Body of pancreas (tissue), 4 donors: ENCODE results near the gene OLFM3. TPM values are rescaled to one million over a fixed set of nuclear protein-coding genes. Genes with fewer than 3 reads are reported as not detected.

ENCODE experiments used
- ATAC-seq: fragments of 150-250 bp; one replicate; pipeline ENCODE4 v1.9.1; 2016
- DNase-seq, 4 donors: peaks; one replicate each; pipeline ENCODE4 v3.0.0-alpha.2; 2019
- H3K27ac ChIP-seq, 4 donors: fragments of 200-600 bp; sonication (generic); 1 replicate in 3 of 4; 2 replicates in 1 of 4; pipeline versions ENCODE4 v1.5.1 to v1.6.1; 2016 to 2019; ENCODE audit warnings: mild to moderate bottlenecking in 1 of 4, mixed read lengths in 1 of 4, moderate library complexity in 1 of 4
- H3K27me3 ChIP-seq, 2 donors: fragments of 200-600 bp; sonication (generic); one replicate each; pipeline ENCODE4 v1.6.0; 2016; ENCODE audit warnings: mild to moderate bottlenecking in 1 of 2
- H3K36me3 ChIP-seq, 2 donors: fragments of 200-600 bp; sonication (generic); replicated peaks in 1 of 2; 2 replicates each; pipeline ENCODE4 v1.5.1; 2016; ENCODE audit warnings: low read depth in 2 of 2; ENCODE audit not compliant: insufficient read depth in 1 of 2
- H3K4me1 ChIP-seq: fragments of 200-600 bp; sonication (generic); one replicate; pipeline ENCODE4 v1.6.0; 2016
- H3K4me3 ChIP-seq, 2 donors: fragments of 200-600 bp; sonication (generic); 1 replicate in 1 of 2; 2 replicates in 1 of 2; pipeline ENCODE4 v1.5.1; 2016 to 2019
- H3K9me3 ChIP-seq, 3 donors: fragments of 200-600 bp; sonication (generic); 1 replicate in 2 of 3; 2 replicates in 1 of 3; pipeline ENCODE4 v1.5.1; 2016
- POLR2A ChIP-seq, 3 donors: fragments of 450-650 bp; IDR thresholded peaks; one replicate each; pipeline ENCODE4 v1.6.1; 2016; ENCODE audit warnings: antibody characterized with exemption in 3 of 3, mild to moderate bottlenecking in 2 of 3
- WGBS, 2 donors: methylation state at CpG; one replicate each; pipeline ENCODE4 v1.1.5; 2017; 5-methylcytosine and 5-hydroxymethylcytosine counted together
- intact Hi-C: fragments of 100-400 bp; cut with DNase I; formaldehyde crosslinking; loops from one replicate; pipeline ENCODE4 v1.15.1; 2023
- total RNA-seq, 2 donors: library from RNA; depleted of rRNA; stranded (reverse); fragments of >200 nt; gene quantifications; one replicate each; pipeline ENCODE4 v1.1.0, GENCODE V29; 2016
- TF ChIP-seq, protein P1 (sequence below), 7 experiments: fragments of 450-650 bp in 4 of 7; fragments of 200-600 bp in 3 of 7; sonication (generic) in 3 of 7; IDR thresholded peaks; one replicate each; pipeline ENCODE4 v1.5.1; 2016 to 2019; ENCODE audit warnings: antibody characterized with exemption in 7 of 7

Gene OLFM3
- total RNA-seq, 2 donors from 2014 or later = not detected

DNA sequence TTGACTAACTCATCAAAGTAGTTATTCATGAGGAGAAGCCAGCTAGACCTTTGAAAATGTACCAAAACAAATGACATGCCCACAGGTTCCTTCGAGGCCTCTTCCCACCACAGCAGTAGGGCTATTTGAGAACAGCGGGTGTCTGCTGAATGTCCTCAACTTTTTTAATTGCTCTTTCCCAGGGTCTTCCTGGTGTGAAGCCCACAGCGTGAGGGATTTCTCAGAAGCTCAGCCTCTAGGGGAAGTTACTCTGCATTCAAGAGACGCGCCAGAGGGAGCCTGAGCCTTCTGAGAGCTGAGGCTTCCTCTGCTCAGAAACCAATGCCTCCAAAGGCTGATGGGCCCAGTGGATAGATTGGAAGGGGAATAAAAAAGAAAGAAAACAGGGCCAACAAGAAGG, 153.6 kb downstream of the OLFM3 start:
- Histone ChIP-seq H3K4me1 (peaks cover 10% of the 10 kb centered on the region), H3K27ac (no peak overlapping the region), H3K36me3 (no peaks in the 10 kb centered on the region), H3K27me3 (no peaks in the 10 kb centered on the region), H3K9me3 (no peaks in the 10 kb centered on the region), H3K4me3 (no peak overlapping the region)
- TF ChIP-seq POLR2A (IDR thresholded peaks at IDR 0.05) = no peak
- TF ChIP-seq, protein P1, sequence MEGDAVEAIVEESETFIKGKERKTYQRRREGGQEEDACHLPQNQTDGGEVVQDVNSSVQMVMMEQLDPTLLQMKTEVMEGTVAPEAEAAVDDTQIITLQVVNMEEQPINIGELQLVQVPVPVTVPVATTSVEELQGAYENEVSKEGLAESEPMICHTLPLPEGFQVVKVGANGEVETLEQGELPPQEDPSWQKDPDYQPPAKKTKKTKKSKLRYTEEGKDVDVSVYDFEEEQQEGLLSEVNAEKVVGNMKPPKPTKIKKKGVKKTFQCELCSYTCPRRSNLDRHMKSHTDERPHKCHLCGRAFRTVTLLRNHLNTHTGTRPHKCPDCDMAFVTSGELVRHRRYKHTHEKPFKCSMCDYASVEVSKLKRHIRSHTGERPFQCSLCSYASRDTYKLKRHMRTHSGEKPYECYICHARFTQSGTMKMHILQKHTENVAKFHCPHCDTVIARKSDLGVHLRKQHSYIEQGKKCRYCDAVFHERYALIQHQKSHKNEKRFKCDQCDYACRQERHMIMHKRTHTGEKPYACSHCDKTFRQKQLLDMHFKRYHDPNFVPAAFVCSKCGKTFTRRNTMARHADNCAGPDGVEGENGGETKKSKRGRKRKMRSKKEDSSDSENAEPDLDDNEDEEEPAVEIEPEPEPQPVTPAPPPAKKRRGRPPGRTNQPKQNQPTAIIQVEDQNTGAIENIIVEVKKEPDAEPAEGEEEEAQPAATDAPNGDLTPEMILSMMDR (IDR thresholded peaks at IDR 0.05) = no peak
- intact Hi-C loops = no loop called here
- ATAC-seq (no peak), DNase-seq (no peak)
- WGBS, 2 donors = 41 to 51% methylated on average over 5 of the region's 5 CpGs

DNA sequence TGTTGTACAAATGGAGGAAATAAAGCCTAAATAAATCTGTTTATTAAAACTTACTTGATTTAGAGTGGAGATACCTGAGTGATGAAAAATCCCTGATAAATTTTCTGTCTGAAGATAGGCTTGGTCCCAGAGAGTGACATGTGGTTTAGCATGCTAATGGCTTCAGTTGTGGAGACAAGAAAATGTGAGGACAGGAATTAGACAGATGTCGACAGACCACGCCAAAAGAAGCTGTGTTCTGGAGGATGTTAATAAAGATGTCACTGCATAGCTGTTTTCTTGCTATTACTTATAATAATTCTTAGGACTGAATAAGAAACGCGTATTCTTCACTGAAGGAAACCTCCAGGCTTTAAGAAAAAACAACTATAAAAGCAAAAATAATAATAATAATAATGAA, 154.9 kb downstream of the OLFM3 start:
- ATAC-seq (no peak), DNase-seq (no peak)
- no peak for TF ChIP-seq POLR2A (IDR thresholded peaks at IDR 0.05)
- TF ChIP-seq, protein P1 (IDR thresholded peaks at IDR 0.05) = no peak
- intact Hi-C loops = no loop called here
- no peaks in the 10 kb centered on the region for H3K9me3 ChIP-seq
- H3K36me3 ChIP-seq = no peaks in the 10 kb centered on the region
- H3K4me3 ChIP-seq = no peak overlapping the region
- H3K27ac ChIP-seq = no peak overlapping the region
- 83% methylated on average over 4 of the region's 4 CpGs for WGBS, 2 donors
- peaks cover 2% of the 10 kb centered on the region for H3K4me1 ChIP-seq
- H3K27me3 ChIP-seq = no peaks in the 10 kb centered on the region

GRCh38 chr1:101835988-101836387, 160.7 kb downstream of the OLFM3 start:
- DNase-seq = no peak
- Histone ChIP-seq H3K36me3 (no peaks in the 10 kb centered on the region), H3K4me3 (no peak overlapping the region), H3K27me3 (no peaks in the 10 kb centered on the region), H3K27ac (no peak overlapping the region), H3K9me3 (no peaks in the 10 kb centered on the region), H3K4me1 (no peaks in the 10 kb centered on the region)
- no peak for ATAC-seq
- intact Hi-C loops = no loop called here
- TF ChIP-seq, protein P1 (IDR thresholded peaks at IDR 0.05) = no peak
- no peak for TF ChIP-seq POLR2A (IDR thresholded peaks at IDR 0.05)
- WGBS, 2 donors = 27 to 37% methylated on average over 2 of the region's 2 CpGs

DNA sequence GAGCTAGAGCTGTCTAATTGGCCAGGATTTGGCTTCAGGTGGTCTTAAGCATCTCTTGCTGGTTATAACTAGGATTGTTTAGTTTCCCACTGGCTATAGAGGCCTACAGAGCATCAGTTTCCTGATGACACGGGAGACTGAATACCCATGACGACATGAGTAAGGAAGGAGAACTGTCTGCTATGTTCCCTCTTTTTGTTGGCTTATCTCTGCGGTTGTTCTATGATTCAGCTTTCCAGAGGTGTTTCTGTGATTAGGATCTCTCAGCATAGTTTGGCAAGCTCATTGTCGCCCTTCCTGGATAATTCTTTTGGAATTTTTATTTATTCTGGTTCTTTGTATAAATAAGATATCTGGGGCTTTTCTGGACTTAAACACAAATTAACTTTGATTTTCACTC, 163.4 kb downstream of the OLFM3 start:
- Histone ChIP-seq H3K4me3 (no peak overlapping the region), H3K27me3 (no peaks in the 10 kb centered on the region), H3K4me1 (no peaks in the 10 kb centered on the region), H3K9me3 (no peaks in the 10 kb centered on the region), H3K27ac (no peak overlapping the region), H3K36me3 (no peaks in the 10 kb centered on the region)
- intact Hi-C loops = no loop called here
- TF ChIP-seq, protein P1 (IDR thresholded peaks at IDR 0.05) = no peak
- no peak for TF ChIP-seq POLR2A (IDR thresholded peaks at IDR 0.05)
- 46 to 54% methylated on average over 4 of the region's 4 CpGs for WGBS, 2 donors
- DNase-seq (no peak), ATAC-seq (no peak)

GRCh38 chr1:101826416-101826815, 170.3 kb downstream of the OLFM3 start:
- no peaks in the 10 kb centered on the region for H3K9me3 ChIP-seq
- H3K4me3 ChIP-seq = no peak overlapping the region
- H3K36me3 ChIP-seq = no peaks in the 10 kb centered on the region
- TF ChIP-seq, protein P1 (IDR thresholded peaks at IDR 0.05) = no peak
- no peak for TF ChIP-seq POLR2A (IDR thresholded peaks at IDR 0.05)
- intact Hi-C loops = no loop called here
- H3K4me1 ChIP-seq = no peaks in the 10 kb centered on the region
- ATAC-seq = no peak
- no peak for DNase-seq
- no peak overlapping the region for H3K27ac ChIP-seq
- no peaks in the 10 kb centered on the region for H3K27me3 ChIP-seq
